Osteocyte (in vitro differentiated cells): ENCODE data around the gene NUBP1. TPM values are rescaled to one million over a fixed set of nuclear protein-coding genes. Genes with fewer than 3 reads are reported as not detected.

Experiments used
- DNase-seq: peaks from one replicate; pipeline ENCODE4 v3.0.0; 2021; ENCODE audit warnings: mixed read lengths; ENCODE audit not compliant: unreplicated experiment; ENCODE audit errors: extremely low spot score
- H3K27ac Mint-ChIP-seq: one replicate; pipeline ENCODE4 v1.8.0; 2021; ENCODE audit warnings: mild to moderate bottlenecking, mixed read lengths; ENCODE audit not compliant: unreplicated experiment
- H3K27me3 Mint-ChIP-seq: one replicate; pipeline ENCODE4 v1.8.0; 2021; ENCODE audit warnings: mixed read lengths; ENCODE audit not compliant: unreplicated experiment
- H3K36me3 Mint-ChIP-seq: one replicate; pipeline ENCODE4 v1.8.0; 2021; ENCODE audit warnings: mixed read lengths; ENCODE audit not compliant: unreplicated experiment
- H3K4me1 Mint-ChIP-seq: one replicate; pipeline ENCODE4 v1.8.0; 2021; ENCODE audit warnings: mixed read lengths; ENCODE audit not compliant: unreplicated experiment
- H3K4me3 Mint-ChIP-seq: one replicate; pipeline ENCODE4 v1.8.0; 2021; ENCODE audit warnings: mild to moderate bottlenecking, moderate library complexity, mixed read lengths; ENCODE audit not compliant: unreplicated experiment
- H3K9me3 Mint-ChIP-seq: one replicate; pipeline ENCODE4 v1.8.0; 2021; ENCODE audit warnings: mixed read lengths; ENCODE audit not compliant: unreplicated experiment
- CTCF ChIP-seq: fragments of 200-600 bp; sonication (generic); IDR thresholded peaks from 2 replicates; pipeline ENCODE4 v1.5.0; 2021; ENCODE audit warnings: antibody characterized with exemption, mild to moderate bottlenecking, moderate library complexity
- total RNA-seq: library from RNA; stranded (reverse); gene quantifications from 2 replicates; pipeline ENCODE4 v1.2.1, GENCODE V29; 2021

The NUBP1 gene
- total RNA-seq, 1 donor from 2014 or later = 20.0 TPM

GRCh38 chr16:10760858-10761257 lies 17.2 kb downstream of the NUBP1 start:
- Mint-ChIP-seq H3K36me3 (peaks cover 54% of the 10 kb centered on the region), H3K27ac (no peak overlapping the region)

GRCh38 chr16:10761373-10761772 lies 17.7 kb downstream of the NUBP1 start:
- no peak for TF ChIP-seq CTCF
- no peak for DNase-seq
- Mint-ChIP-seq H3K9me3 (no peaks in the 10 kb centered on the region), H3K27me3 (no peaks in the 10 kb centered on the region), H3K36me3 (peaks cover 54% of the 10 kb centered on the region), H3K4me3 (no peak overlapping the region), H3K4me1 (peaks cover 1% of the 10 kb centered on the region), H3K27ac (no peak overlapping the region)

More at GRCh38 chr16:10760858-10761257, 17.2 kb downstream of the NUBP1 start:
- Mint-ChIP-seq H3K9me3 (no peaks in the 10 kb centered on the region), H3K4me3 (no peak overlapping the region), H3K27me3 (no peaks in the 10 kb centered on the region), H3K4me1 (peaks cover 1% of the 10 kb centered on the region)
- no peak for TF ChIP-seq CTCF
- no peak for DNase-seq

- no peaks in the 10 kb centered on the region for H3K27me3 Mint-ChIP-seq
- no peak for DNase-seq
- H3K4me1 Mint-ChIP-seq = no peaks in the 10 kb centered on the region
- H3K27ac Mint-ChIP-seq = no peak overlapping the region
- no peak overlapping the region for H3K4me3 Mint-ChIP-seq
- H3K9me3 Mint-ChIP-seq = no peaks in the 10 kb centered on the region
- TF ChIP-seq CTCF = no peak
- peaks cover 54% of the 10 kb centered on the region for H3K36me3 Mint-ChIP-seq
These were observed 18.8 kb downstream of the NUBP1 start for GRCh38 chr16:10762336-10763016.

GRCh38 chr16:10763456-10763855 lies 19.8 kb downstream of the NUBP1 start:
- Mint-ChIP-seq H3K9me3 (no peaks in the 10 kb centered on the region), H3K36me3 (peaks cover 49% of the 10 kb centered on the region), H3K4me3 (no peak overlapping the region), H3K27ac (no peak overlapping the region), H3K4me1 (no peaks in the 10 kb centered on the region), H3K27me3 (no peaks in the 10 kb centered on the region)
- no peak for DNase-seq
- TF ChIP-seq CTCF = no peak

- Mint-ChIP-seq H3K9me3 (no peaks in the 10 kb centered on the region), H3K4me1 (no peaks in the 10 kb centered on the region), H3K27me3 (no peaks in the 10 kb centered on the region), H3K36me3 (peaks cover 30% of the 10 kb centered on the region), H3K4me3 (no peak overlapping the region), H3K27ac (no peak overlapping the region)
- TF ChIP-seq CTCF = no peak
- DNase-seq = no peak
These were observed 22.1 kb downstream of the NUBP1 start for GRCh38 chr16:10765772-10766171.
